Activated naive CD8-positive, alpha-beta T cell treated with anti-CD3 and anti-CD28 coated beads, Interleukin-2, amount 50 U/mL, for 24 hours (primary cell): ENCODE measurements around the gene MAML2.

ENCODE experiments used
- ATAC-seq: fragments of 150-1000 bp; cut with Tn5 transposase; one replicate; pipeline ENCODE4 v1.10.0; 2021
- DNase-seq: peaks from one replicate; pipeline ENCODE4 v3.0.0; 2021
- H3K27ac Mint-ChIP-seq: one replicate; pipeline ENCODE4 v1.8.0; 2021; ENCODE audit warnings: mild to moderate bottlenecking, mixed read lengths
- H3K27me3 Mint-ChIP-seq: one replicate; pipeline ENCODE4 v1.8.0; 2021; ENCODE audit warnings: mixed read lengths
- H3K36me3 Mint-ChIP-seq: one replicate; pipeline ENCODE4 v1.8.0; 2021; ENCODE audit warnings: low read depth, mixed read lengths
- H3K4me1 Mint-ChIP-seq: one replicate; pipeline ENCODE4 v1.8.0; 2021; ENCODE audit warnings: mixed read lengths
- H3K4me3 Mint-ChIP-seq: one replicate; pipeline ENCODE4 v1.8.0; 2021; ENCODE audit warnings: mild to moderate bottlenecking, moderate library complexity, mixed read lengths
- H3K9me3 Mint-ChIP-seq: one replicate; pipeline ENCODE4 v1.8.0; 2021; ENCODE audit warnings: mixed read lengths

The MAML2 gene

DNA sequence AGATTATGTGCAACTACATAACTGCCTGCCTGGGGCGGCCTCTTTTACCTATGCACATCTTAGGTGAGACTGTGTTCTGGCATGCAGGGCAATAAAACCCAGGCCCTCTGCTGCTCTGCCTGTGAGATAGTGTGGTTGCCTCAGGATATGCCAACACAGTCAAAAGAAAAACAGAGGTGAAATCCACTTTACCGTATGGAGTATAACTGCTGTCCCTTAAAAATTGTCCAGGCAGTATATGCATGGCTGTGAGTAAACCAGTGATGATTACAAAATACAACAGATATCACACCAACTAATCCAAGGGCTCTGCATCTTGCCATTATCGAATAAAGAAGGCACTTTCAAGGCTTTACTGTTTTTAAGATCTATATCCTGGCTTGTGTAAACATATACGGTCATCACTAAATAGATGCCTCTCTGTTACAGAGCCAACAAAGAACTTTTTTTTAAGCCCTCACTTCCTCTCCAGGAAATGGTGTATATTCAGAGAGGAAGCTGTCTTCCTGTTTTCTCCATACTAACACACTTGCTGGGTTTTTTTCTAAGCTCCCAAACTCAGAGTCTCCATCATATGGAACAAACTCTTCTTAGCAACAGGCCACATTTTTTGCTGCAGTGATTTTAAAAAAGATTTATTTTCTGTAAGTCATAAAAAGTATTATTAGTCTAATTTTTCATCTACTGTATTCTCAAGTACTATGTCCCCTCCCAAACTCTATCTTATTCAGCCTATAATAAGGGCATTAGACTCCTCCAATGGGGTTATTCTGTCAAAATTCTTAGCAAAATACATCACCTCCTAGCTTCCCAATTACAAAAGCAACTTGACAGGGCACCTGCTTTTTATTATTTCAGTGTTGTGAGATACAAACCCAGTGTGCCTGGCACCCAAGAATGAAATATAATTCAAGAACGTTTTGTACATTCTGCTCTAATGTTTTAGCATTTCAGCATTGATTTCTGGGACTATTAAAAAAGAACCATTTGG, 135.2 kb downstream of the MAML2 start:
- H3K27ac Mint-ChIP-seq, result peak overlapping the region; percentile 97
- peak overlapping the region; percentile 72 for H3K4me3 Mint-ChIP-seq
- ATAC-seq (peak; percentile 9), DNase-seq (no peak)
- H3K27me3 Mint-ChIP-seq, result no peaks in the 10 kb centered on the region
- peaks cover 5% of the 10 kb centered on the region for H3K36me3 Mint-ChIP-seq
- H3K4me1 Mint-ChIP-seq, result peaks cover 97% of the 10 kb centered on the region
- no peaks in the 10 kb centered on the region for H3K9me3 Mint-ChIP-seq

DNA sequence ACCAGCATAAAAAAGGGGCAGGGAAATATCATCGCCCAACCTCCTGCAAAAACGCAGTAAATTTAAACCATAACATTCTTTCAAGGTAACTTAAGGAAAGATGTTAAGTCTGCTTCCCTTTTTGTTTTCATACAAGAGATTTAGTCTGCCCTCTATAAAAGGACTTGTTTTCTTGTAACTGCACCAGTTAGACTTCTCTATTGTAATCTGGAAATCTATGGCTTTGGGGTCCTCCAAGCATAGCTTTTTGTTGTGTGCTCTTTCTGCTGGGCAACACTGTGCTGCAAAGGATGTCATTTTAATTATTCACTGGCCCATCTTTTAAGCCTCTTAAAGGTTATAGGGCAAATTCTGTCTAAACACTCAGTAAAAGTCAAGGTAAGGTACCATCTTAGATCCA, 136.0 kb downstream of the MAML2 start:
- Mint-ChIP-seq H3K4me1 (peaks cover 93% of the 10 kb centered on the region), H3K36me3 (peaks cover 5% of the 10 kb centered on the region), H3K4me3 (peak overlapping the region; percentile 72), H3K27ac (peak overlapping the region; percentile 97), H3K9me3 (no peaks in the 10 kb centered on the region), H3K27me3 (no peaks in the 10 kb centered on the region)
- DNase-seq (no peak), ATAC-seq (no peak)

DNA sequence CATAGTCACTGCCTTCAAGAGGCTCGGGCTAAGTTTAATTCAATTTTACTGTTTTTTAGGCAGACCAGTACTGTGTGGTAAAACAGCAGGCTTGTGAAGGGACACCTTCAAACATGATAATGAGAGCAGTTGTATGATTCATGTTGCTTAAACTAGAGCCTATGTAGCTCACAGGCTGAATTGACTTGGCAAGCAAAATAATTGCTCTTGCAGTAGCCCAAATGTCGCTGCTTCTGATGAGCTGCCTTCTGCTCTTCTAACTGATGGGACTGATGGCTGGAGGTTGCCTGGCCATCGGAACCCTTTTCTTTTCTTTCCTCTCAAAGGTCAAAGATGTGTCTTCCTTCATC, 137.6 kb downstream of the MAML2 start:
- H3K4me3 Mint-ChIP-seq, result peak overlapping the region; percentile 72
- no peaks in the 10 kb centered on the region for H3K9me3 Mint-ChIP-seq
- ATAC-seq, result peak; percentile 88
- H3K4me1 Mint-ChIP-seq, result peaks cover 91% of the 10 kb centered on the region
- peaks cover 12% of the 10 kb centered on the region for H3K36me3 Mint-ChIP-seq
- no peak for DNase-seq
- peak overlapping the region; percentile 97 for H3K27ac Mint-ChIP-seq
- H3K27me3 Mint-ChIP-seq, result no peaks in the 10 kb centered on the region

DNA sequence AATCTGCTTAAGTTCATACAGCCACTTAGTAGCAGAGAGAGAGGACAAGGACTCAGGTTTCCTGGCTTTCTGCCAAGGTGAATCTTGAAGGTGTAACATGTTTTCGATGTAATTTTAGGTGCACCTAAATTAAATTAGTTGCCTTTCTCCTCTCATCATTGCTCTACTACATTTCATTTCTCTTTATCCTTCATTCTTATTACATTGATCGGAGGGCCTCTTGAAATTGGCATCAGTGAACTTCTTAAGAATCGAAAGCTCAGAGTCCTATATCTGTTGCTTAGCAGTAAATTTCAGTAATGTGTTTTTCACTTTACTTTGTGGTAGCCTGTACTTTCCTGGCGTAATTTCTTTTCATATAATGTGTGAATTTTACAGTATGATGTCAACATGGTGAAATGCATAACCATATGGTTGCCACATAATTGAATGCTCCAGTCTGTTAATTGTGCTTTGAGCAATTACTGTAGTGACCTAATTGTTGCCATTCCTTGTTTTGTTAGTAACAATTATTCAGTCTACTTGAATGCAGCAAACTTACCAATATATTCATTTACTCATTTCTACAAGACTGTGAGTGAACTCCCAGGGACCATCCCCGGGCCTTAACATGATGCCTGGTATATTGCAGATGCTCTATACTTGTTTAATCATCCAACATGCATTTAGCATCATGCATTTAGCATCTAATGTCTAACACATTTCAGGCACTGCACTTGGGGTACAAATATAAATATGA, 138.1 kb downstream of the MAML2 start:
- DNase-seq, result no peak
- Mint-ChIP-seq H3K36me3 (peaks cover 15% of the 10 kb centered on the region), H3K9me3 (no peaks in the 10 kb centered on the region), H3K27ac (peak overlapping the region; percentile 97), H3K4me1 (peaks cover 91% of the 10 kb centered on the region), H3K27me3 (no peaks in the 10 kb centered on the region), H3K4me3 (peak overlapping the region; percentile 72)
- ATAC-seq, result peak; percentile 77

DNA sequence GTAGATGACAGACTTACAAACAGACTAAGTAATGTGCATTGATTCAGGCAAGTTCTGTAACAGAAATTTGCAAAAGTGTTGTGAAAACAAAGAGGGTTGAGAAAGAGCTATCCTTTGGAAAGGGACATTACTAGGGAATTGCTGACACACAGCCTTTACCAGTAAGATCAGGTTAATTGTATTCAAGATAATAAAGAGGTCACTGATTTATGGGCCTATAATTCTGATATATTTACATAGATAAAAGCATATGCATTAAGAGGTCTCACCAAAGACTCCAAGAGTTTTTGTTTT, 138.7 kb downstream of the MAML2 start:
- ATAC-seq (no peak), DNase-seq (no peak)
- H3K27me3 Mint-ChIP-seq, result no peaks in the 10 kb centered on the region
- peak overlapping the region; percentile 72 for H3K4me3 Mint-ChIP-seq
- peaks cover 92% of the 10 kb centered on the region for H3K4me1 Mint-ChIP-seq
- H3K27ac Mint-ChIP-seq, result peak overlapping the region; percentile 97
- H3K9me3 Mint-ChIP-seq, result peaks cover 5% of the 10 kb centered on the region
- peaks cover 21% of the 10 kb centered on the region for H3K36me3 Mint-ChIP-seq

DNA sequence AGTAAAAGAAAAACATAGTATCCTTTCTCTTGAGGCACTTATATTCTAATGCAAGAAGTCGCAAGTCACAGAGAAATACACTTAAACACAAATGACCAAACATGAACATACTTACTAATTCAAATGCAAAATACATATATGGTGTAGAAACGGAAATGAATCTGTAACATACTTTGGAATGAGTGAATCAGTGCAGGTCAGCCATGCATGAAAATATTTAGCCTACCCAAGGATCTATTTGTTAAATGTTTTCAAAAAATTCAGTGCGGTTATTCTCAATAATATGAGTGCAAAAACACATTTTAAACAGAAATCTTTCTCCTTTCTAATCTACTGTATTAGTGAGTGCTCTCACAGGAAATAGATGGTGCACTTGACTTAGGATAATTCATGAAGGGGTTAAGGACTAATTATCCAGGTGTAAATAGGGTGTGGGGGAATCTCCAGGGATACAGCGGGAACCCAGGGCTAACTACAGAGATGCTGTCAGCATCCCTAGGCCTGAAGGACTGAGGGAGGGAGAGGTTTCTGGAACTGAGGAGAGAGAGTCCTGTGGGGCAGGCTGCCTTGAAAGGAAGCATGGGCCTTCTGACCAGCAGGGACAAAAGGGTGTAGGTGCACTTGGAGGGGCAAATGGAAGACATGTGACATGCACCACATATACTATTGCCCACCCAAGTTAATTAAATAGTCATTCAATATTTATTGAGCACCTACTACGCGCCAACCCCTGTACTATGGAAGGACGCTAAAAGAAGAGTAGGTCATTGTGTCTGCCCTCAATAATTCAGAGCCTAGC, 139.2 kb downstream of the MAML2 start:
- peaks cover 6% of the 10 kb centered on the region for H3K9me3 Mint-ChIP-seq
- H3K27ac Mint-ChIP-seq, result peak overlapping the region; percentile 97
- H3K4me1 Mint-ChIP-seq, result peaks cover 90% of the 10 kb centered on the region
- peak overlapping the region; percentile 72 for H3K4me3 Mint-ChIP-seq
- no peaks in the 10 kb centered on the region for H3K27me3 Mint-ChIP-seq
- ATAC-seq (no peak), DNase-seq (no peak)
- H3K36me3 Mint-ChIP-seq, result peaks cover 23% of the 10 kb centered on the region

DNA sequence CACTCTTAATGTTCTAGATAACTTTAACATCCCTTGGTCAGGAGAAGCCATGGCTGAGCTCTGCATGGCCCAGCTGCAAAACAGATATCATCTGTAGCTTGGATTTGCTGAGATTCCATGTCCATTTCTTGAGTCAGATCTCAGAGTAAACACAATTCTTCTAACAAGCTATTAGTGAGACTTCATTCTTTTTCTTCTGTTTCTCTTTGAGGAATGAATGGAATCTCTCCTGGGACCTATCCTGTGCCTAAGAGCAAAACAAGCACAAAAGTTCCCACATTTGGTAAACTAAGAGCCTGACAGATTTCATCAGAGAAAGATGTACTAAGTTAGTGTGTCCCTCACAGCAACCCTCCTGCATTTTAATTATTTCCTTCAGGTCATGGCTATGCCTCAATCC, 142.8 kb downstream of the MAML2 start:
- Mint-ChIP-seq H3K27me3 (no peaks in the 10 kb centered on the region), H3K9me3 (peaks cover 6% of the 10 kb centered on the region), H3K4me3 (peak overlapping the region; percentile 56), H3K36me3 (peaks cover 35% of the 10 kb centered on the region), H3K27ac (peak overlapping the region; percentile 96), H3K4me1 (peaks cover 89% of the 10 kb centered on the region)
- DNase-seq, result no peak
- ATAC-seq, result no peak

DNA sequence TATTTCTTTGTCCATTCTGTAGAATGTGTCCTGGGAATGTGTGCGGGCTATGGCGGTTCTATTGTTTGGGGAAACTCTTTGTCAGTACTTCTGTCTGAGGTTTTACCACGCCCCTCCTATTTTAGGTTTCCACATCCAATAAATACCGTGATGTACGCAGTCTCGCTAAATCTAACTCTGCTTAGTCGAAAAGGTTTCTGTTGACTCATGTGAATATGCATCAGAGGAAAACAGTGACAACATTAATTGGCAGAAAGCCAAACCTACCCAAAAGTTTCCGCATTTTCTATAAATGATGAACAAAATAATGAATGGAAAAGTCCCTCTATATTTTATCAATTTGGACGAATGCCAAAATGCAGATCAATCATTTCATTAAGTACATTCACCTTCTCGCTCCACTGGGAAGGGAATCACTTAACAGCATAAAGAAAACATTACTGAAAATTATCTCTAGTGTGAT, 143.4 kb downstream of the MAML2 start:
- DNase-seq, result no peak
- peak; percentile 78 for ATAC-seq
- peak overlapping the region; percentile 56 for H3K4me3 Mint-ChIP-seq

DNA sequence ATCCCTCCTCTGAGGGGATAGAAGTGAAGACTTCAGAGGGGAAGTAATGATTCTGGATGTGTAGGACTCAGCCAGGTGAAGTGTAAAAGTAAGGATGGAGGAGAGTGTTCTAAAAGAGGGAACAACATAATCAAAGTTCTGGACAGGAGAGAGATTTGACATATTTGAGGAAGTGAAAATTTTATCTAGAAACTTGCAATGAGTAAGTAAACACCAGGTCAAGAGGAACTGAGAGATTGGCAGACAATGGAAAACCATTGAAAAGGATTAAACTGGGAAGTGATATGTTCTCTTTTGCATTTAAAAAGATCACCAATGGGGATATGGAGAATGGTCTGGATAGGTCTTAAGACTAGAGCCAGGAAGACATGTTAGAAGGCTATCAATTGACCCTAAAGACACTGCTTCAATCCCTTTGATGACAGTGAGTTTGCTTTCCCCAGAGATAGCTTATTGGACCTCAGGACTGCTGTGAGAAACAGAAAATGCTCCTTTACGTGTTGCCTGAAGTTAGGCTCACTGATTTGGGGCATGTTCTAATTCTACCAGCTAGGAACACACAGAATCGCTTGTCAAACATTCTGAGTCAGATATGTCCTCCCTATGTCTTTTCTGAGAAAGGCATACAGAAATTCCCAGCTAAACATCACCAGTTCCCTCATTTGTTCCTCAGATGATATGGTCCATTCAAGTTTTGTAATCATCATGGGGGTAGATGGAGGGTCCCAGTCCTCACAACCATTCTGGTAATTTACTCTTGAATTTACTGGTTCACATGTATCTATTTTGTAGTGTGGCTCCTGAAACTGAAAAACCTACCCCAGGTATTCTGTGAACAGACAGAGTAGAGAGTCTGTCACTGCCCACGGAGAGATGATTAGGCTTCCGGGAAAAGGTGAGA, 144.9 kb downstream of the MAML2 start:
- Mint-ChIP-seq H3K9me3 (peaks cover 6% of the 10 kb centered on the region), H3K27ac (peak overlapping the region; percentile 96), H3K27me3 (no peaks in the 10 kb centered on the region), H3K4me3 (no peak overlapping the region), H3K4me1 (peaks cover 88% of the 10 kb centered on the region), H3K36me3 (peaks cover 35% of the 10 kb centered on the region)
- ATAC-seq (peak; percentile 25), DNase-seq (no peak)

More for the DNA sequence above, 143.4 kb downstream of the MAML2 start:
- Mint-ChIP-seq H3K36me3 (peaks cover 35% of the 10 kb centered on the region), H3K27ac (peak overlapping the region; percentile 96), H3K27me3 (no peaks in the 10 kb centered on the region), H3K4me1 (peaks cover 89% of the 10 kb centered on the region), H3K9me3 (peaks cover 6% of the 10 kb centered on the region)

DNA sequence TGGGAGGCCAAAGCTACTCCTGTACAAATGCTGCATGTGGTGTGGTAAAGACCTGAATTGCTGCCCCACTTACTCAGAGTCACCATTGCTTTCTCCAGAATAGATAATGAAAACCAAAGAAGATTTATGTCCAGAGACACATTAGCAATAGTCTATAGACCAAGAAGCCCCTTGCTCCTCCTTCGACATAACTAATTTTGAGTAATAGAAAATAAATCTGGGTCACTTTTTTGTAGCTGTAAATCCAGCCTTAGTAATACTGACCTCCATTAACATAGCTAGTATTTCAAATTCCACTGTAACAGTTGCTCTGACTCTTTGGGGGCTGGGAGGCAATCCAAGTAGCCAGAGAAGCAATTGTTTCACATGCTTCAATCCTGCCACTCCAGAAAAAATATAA, 145.9 kb downstream of the MAML2 start:
- Mint-ChIP-seq H3K4me1 (peaks cover 88% of the 10 kb centered on the region), H3K4me3 (no peak overlapping the region), H3K9me3 (peaks cover 6% of the 10 kb centered on the region), H3K36me3 (peaks cover 38% of the 10 kb centered on the region), H3K27ac (peak overlapping the region; percentile 96), H3K27me3 (no peaks in the 10 kb centered on the region)
- DNase-seq (no peak), ATAC-seq (no peak)

DNA sequence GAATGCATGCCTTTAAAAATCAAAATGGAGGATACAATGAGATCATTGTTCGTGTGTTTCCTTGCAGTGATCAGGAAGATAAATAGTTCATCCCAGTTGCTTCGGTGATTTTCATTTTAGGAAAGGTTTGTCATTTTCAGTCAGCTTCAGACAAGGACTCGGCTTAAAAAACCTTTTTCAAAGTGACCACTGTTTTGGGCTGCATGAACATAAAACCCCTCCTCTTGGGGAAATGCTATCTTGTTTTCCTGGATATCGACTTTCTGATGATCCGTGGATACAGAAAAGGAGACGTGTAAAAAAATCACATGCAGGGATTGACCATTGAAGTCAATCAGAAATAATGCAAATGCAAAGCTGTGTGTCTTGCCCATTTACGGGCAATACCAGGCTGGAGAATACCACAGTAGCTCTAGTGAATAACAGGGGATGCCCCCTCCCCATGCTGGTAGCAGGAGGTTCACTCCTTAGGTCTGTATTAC, 146.8 kb downstream of the MAML2 start:
- H3K9me3 Mint-ChIP-seq, result peaks cover 6% of the 10 kb centered on the region
- peaks cover 89% of the 10 kb centered on the region for H3K4me1 Mint-ChIP-seq
- no peaks in the 10 kb centered on the region for H3K27me3 Mint-ChIP-seq
- peak overlapping the region; percentile 3 for H3K27ac Mint-ChIP-seq
- DNase-seq (no peak), ATAC-seq (peak; percentile 45)
- peaks cover 39% of the 10 kb centered on the region for H3K36me3 Mint-ChIP-seq
- no peak overlapping the region for H3K4me3 Mint-ChIP-seq

DNA sequence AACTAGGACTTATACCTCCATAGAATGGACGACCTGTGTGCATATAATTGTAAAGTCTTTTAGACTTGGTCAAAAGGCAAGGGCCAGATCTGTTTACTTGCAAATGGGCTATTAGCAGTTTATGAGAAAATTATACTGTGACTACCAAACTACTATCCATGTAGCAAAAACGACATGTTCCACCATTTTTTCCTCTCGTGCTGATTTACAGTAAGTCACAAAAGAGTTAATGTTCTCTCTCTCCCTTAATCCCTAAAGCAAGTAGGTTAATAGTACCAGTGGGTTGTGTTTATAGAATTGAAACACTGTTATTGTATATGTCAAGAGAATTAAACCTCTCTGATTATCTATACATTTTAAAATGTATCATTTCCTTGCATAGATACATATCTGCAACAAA, 147.3 kb downstream of the MAML2 start:
- Mint-ChIP-seq H3K27me3 (no peaks in the 10 kb centered on the region), H3K27ac (peak overlapping the region; percentile 3), H3K36me3 (peaks cover 38% of the 10 kb centered on the region), H3K9me3 (peaks cover 9% of the 10 kb centered on the region), H3K4me3 (peak overlapping the region; percentile 3), H3K4me1 (peaks cover 90% of the 10 kb centered on the region)
- ATAC-seq (no peak), DNase-seq (no peak)

DNA sequence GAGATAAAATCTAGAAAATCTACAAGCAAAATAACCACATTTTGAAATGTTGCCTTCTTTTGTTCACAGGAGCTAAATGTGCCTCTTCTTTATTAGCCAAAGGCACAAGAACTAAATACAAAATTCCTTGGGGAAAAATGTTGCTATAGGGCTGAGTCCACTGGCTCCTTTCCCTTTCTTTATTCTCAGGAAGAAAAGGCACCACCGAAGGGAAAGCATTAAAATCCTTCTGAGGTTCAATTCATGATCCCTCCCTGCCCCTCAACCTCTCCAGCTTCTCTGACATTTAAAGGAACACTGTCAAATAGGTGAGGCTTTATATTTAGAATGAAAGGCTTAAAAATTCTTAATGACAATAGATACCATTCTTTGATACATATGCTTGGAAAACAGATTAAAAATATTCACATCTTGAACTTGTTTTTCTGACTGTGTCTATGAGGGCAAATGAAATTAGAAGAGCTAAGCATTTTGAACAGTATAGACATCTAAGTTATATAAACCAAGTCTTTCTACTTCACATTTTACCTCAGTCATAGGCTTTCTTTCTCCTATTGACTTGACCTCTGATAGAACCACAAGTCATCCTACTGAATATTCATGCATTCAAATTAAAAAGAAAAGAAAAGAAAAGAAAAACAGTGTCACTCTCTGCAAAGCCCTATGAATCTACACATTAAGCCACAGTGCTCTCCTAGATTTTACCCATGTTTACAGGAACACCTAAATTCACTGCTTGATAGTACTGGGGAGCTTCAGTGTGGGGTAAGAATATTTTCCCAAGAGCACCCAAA, 148.2 kb downstream of the MAML2 start:
- Mint-ChIP-seq H3K4me3 (peak overlapping the region; percentile 49), H3K4me1 (peaks cover 90% of the 10 kb centered on the region), H3K27me3 (no peaks in the 10 kb centered on the region), H3K36me3 (peaks cover 38% of the 10 kb centered on the region), H3K27ac (peak overlapping the region; percentile 78), H3K9me3 (peaks cover 8% of the 10 kb centered on the region)
- DNase-seq (no peak), ATAC-seq (peak; percentile 17)
